GM12878 (cell line): ENCODE measurements around the gene HDAC5.

Source experiments
- HCFC1 ChIP-seq: fragments of 150-350 bp; IDR thresholded peaks from 2 replicates; pipeline ENCODE4 v1.6.1; 2014; ENCODE audit warnings: low read length
- NFYB ChIP-seq: IDR thresholded peaks from 2 replicates; pipeline ENCODE4 v1.6.1; 2011; ENCODE audit warnings: low read depth, mild to moderate bottlenecking, low read length, improper control_type of control experiment, moderate library complexity; ENCODE audit not compliant: insufficient read depth
- POLR2AphosphoS5 ChIP-seq: IDR thresholded peaks from 2 replicates; pipeline ENCODE4 v1.6.1; 2011; ENCODE audit warnings: mild to moderate bottlenecking, low read length, inconsistent platforms
- RFX5 ChIP-seq: IDR thresholded peaks from 2 replicates; pipeline ENCODE4 v1.6.1; 2011; ENCODE audit warnings: low read depth, low read length, improper control_type of control experiment
- TF ChIP-seq, protein P1 (sequence below), 3 experiments: IDR thresholded peaks in 2 of 3; conservative IDR thresholded peaks in 1 of 3; 2 replicates each; pipeline ENCODE4 v1.5.1; 2011; ENCODE audit warnings: low read depth in 3 of 3, low read length in 3 of 3, mild to moderate bottlenecking in 3 of 3, control low read depth in 2 of 3, moderate library complexity in 2 of 3, inconsistent platforms in 1 of 3, mixed read lengths in 1 of 3; ENCODE audit not compliant: control insufficient read depth in 2 of 3, insufficient read depth in 1 of 3; ENCODE audit errors: extremely low read depth in 1 of 3

- no peak for TF ChIP-seq NFYB
- TF ChIP-seq, protein P1, sequence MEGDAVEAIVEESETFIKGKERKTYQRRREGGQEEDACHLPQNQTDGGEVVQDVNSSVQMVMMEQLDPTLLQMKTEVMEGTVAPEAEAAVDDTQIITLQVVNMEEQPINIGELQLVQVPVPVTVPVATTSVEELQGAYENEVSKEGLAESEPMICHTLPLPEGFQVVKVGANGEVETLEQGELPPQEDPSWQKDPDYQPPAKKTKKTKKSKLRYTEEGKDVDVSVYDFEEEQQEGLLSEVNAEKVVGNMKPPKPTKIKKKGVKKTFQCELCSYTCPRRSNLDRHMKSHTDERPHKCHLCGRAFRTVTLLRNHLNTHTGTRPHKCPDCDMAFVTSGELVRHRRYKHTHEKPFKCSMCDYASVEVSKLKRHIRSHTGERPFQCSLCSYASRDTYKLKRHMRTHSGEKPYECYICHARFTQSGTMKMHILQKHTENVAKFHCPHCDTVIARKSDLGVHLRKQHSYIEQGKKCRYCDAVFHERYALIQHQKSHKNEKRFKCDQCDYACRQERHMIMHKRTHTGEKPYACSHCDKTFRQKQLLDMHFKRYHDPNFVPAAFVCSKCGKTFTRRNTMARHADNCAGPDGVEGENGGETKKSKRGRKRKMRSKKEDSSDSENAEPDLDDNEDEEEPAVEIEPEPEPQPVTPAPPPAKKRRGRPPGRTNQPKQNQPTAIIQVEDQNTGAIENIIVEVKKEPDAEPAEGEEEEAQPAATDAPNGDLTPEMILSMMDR (IDR thresholded peaks at IDR 0.05 in 2 of 3, conservative IDR thresholded peaks at IDR 0.05 in 1 of 3; ENCODE audit: control insufficient read depth in 2 of 3, extremely low read depth in 1 of 3, insufficient read depth in 1 of 3, low read depth in 3 of 3, low read length in 3 of 3) = no peak
- TF ChIP-seq RFX5 = no peak
- TF ChIP-seq POLR2AphosphoS5 = no peak
- no peak for TF ChIP-seq HCFC1
Observed at GRCh38 chr17:44069974-44070454, 53.4 kb downstream of the HDAC5 start.
